GM18517 (cell line): Measurements from ENCODE around the gene OVCH2.
"Not testable (repeated sequence)": the region's sequence is repeated elsewhere in the genome, so short reads cannot be mapped to it uniquely, and the experiment has no call there.

Source experiments
- ATAC-seq: cut with Tn5 transposase; IDR thresholded peaks from one replicate; pipeline ENCODE4 v1.9.1; 2021; ENCODE audit warnings: mild to moderate bottlenecking, moderate library complexity; ENCODE audit not compliant: unreplicated experiment

Gene OVCH2

GRCh38 chr11:7672276-7672959 is 33.9 kb downstream of the OVCH2 start:
- no peak for ATAC-seq

- ATAC-seq = peak; percentile 57
Measured at GRCh38 chr11:7671347-7672215, 34.7 kb downstream of the OVCH2 start.

- ATAC-seq = no peak
Measured at GRCh38 chr11:7670641-7671040, 35.6 kb downstream of the OVCH2 start.

GRCh38 chr11:7668911-7669310 is 37.4 kb downstream of the OVCH2 start:
- no peak for ATAC-seq

GRCh38 chr11:7668464-7668863 is 37.8 kb downstream of the OVCH2 start:
- no peak for ATAC-seq

- ATAC-seq = no peak
Measured at GRCh38 chr11:7667460-7667859, 38.8 kb downstream of the OVCH2 start.

- ATAC-seq = no peak
Measured at GRCh38 chr11:7666292-7666866, 39.9 kb downstream of the OVCH2 start.

- peak; percentile 97 for ATAC-seq
Measured at GRCh38 chr11:7665473-7666291, 40.6 kb downstream of the OVCH2 start.

- ATAC-seq = no peak
Measured at GRCh38 chr11:7664867-7665266, 41.4 kb downstream of the OVCH2 start.

- ATAC-seq = not testable (repeated sequence)
Measured at GRCh38 chr11:7663531-7663930, 42.7 kb downstream of the OVCH2 start.

DNA sequence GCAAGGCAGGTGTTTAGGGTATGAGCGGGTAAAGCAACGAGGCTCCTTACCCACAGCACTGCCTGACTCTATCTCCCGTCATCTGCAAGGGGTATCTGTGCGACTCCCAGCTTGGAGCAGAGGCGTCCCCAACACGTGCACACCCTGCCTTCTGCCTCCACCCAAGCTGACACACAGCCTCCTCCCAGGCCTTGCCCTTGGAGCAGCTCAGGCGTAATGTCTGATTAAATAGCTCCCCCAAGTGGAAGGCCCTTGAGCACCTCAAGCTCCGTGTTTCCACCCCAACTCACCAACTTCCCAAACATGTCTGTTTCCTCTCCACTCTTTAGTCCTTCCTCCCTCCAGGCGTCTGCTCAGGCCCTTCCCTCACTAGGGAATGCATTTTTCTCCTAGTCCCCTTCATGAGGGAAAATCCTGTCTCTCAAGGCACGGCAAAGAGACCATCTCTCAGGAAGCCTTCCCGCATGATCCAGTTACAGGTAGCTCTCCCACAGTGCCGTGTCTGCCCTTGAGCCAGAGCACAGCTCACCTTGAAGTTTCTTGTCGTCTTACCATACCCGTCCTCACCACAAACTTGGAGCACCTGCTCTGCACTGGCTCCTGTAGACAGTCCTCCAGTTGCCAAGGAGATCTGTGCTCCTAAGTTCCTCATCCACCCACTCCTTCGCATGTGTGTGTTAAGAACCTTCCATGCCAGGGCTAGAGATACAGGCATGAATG is 48.8 kb downstream of the OVCH2 start:
- ATAC-seq = no peak

- no peak for ATAC-seq
Measured at GRCh38 chr11:7656704-7657103, 49.6 kb downstream of the OVCH2 start.

- ATAC-seq = no peak
Measured at GRCh38 chr11:7655253-7656217, 50.7 kb downstream of the OVCH2 start.

DNA sequence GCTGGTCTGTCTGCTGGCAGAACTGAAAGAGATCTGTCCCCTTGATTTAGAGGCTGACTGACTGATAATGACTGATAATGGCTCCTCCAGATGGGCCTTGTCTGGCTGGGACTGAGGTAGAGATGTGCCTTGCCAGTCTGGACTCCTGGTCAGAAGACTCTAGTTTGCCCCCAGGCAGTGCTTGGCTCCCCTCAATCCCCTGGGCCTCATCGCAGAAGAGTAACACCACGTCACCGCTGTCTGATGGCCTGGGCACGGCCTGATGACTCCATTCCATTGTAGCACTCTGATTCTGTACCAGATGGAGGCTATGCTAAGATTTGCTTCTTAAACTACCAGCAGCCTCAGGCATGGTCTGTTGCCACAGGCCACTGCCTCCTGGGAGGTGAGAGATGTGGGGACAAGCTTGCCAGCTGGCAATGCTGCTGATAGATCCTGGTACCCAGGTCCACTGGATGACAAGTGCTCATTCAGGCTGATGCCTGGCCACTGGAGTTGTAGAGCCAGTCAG is 52.0 kb downstream of the OVCH2 start:
- no peak for ATAC-seq

DNA sequence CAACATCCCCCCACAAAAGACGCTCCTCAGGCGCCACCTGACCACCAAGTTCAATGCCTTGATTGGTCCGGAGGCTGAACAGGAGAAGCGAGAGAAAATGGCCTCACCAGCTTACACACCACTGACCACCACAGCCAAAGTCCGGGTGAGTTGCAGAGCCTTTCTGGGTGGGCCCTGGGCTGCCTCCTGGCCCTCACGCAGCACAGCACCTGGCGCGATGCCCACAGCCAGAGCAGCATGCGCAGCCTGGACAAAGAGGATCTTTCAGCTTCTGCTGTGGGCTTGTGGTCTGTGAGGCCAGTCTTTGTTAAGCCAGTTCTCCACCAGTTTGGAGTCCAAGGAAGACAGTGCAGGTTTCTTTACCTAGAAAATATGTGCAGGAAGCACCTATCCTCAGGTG is 54.6 kb downstream of the OVCH2 start:
- ATAC-seq = no peak

DNA sequence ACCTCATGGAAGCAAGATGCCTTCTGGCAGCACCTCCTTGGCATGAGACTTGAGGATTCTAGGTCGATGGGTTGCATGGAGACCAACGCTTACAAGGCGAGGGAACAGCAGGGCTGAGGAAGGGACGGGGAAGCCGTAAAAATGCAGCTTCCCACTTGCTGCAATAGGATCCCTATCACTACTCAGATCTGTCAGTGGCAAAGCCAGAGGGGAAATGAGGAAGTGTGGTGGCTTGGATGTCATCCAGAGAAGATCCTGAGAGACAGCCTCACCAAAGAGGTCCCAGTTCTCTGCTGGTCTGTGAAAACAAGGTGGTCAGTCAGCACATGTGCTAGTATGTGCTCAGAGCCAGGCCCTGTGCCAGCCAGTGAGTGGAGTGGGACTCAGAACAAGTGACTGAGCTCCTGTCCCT is 55.1 kb downstream of the OVCH2 start:
- no peak for ATAC-seq

DNA sequence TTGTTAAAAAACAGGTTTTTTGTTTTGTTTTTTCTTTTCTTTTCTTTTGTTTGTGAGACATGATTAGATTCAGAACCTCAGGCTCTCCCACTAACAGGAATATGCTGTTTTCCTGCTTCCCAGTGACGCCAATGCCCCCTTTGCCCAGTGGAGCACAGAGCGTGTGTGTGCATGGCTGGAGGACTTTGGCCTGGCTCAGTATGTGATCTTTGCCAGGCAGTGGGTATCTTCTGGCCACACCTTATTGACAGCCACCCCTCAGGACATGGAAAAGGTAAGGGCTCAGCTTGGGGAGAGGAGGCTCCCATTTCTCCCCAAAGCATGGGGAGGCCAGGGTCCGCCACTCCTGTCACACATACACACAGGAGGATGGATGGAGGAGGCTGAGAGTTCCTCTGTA is 58.0 kb downstream of the OVCH2 start:
- ATAC-seq = no peak

GRCh38 chr11:7646866-7647265 is 59.4 kb downstream of the OVCH2 start:
- ATAC-seq = no peak

GRCh38 chr11:7645206-7645605 is 61.1 kb downstream of the OVCH2 start:
- ATAC-seq = no peak
